Lower leg skin (tissue), 3 donors: ENCODE results near the gene MBOAT2.

Experiments used
- CTCF ChIP-seq, 3 donors: fragments of 450-650 bp; IDR thresholded peaks; one replicate each; pipeline ENCODE4 v1.5.1; 2016; ENCODE audit warnings: antibody characterized with exemption in 3 of 3, mild to moderate bottlenecking in 3 of 3, moderate library complexity in 2 of 3
- POLR2A ChIP-seq, 2 donors: fragments of 450-650 bp; IDR thresholded peaks; one replicate each; pipeline ENCODE4 v1.6.1; 2016 to 2017; ENCODE audit warnings: antibody characterized with exemption in 2 of 2, mild to moderate bottlenecking in 1 of 2, moderate library complexity in 1 of 2

- no peak for TF ChIP-seq CTCF (IDR thresholded peaks at IDR 0.05)
- no peak for TF ChIP-seq POLR2A (IDR thresholded peaks at IDR 0.05)
Measured at GRCh38 chr2:8806885-8807704, 196.4 kb downstream of the MBOAT2 start.
